Left hindlimb (tissue), 1 donor: Measurements from ENCODE around the gene BPHL.
"Not testable (repeated sequence)": the region's sequence is repeated elsewhere in the genome, so short reads cannot be mapped to it uniquely, and the experiment has no call there.

Experiments
- DNase-seq: peaks from one replicate; pipeline ENCODE4 v3.0.0-alpha.2; 2018

Gene BPHL

GRCh38 chr6:3186974-3187382 lies 68.5 kb downstream of the BPHL start:
- DNase-seq, result no peak

- DNase-seq, result no peak
Measured at GRCh38 chr6:3188262-3188661, 69.8 kb downstream of the BPHL start.

- DNase-seq, result not testable (repeated sequence)
Measured at GRCh38 chr6:3189192-3189591, 70.7 kb downstream of the BPHL start.

GRCh38 chr6:3190056-3190455 lies 71.5 kb downstream of the BPHL start:
- no peak for DNase-seq

- no peak for DNase-seq
Measured at GRCh38 chr6:3190779-3191178, 72.3 kb downstream of the BPHL start.

GRCh38 chr6:3193102-3193849 lies 74.8 kb downstream of the BPHL start:
- DNase-seq, result no peak

GRCh38 chr6:3194535-3195419 lies 76.3 kb downstream of the BPHL start:
- peak; percentile 64 for DNase-seq

GRCh38 chr6:3195420-3195694 lies 76.8 kb downstream of the BPHL start:
- no peak for DNase-seq

GRCh38 chr6:3195695-3196497 lies 77.4 kb downstream of the BPHL start:
- DNase-seq, result no peak

- no peak for DNase-seq
Measured at GRCh38 chr6:3196770-3197169, 78.3 kb downstream of the BPHL start.

GRCh38 chr6:3197734-3198133 lies 79.2 kb downstream of the BPHL start:
- DNase-seq, result not testable (repeated sequence)

GRCh38 chr6:3199382-3199781 lies 80.9 kb downstream of the BPHL start:
- no peak for DNase-seq

- no peak for DNase-seq
Measured at GRCh38 chr6:3200682-3201081, 82.2 kb downstream of the BPHL start.

- DNase-seq, result no peak
Measured at GRCh38 chr6:3201388-3201787, 82.9 kb downstream of the BPHL start.
